HepG2 (cell line): ENCODE measurements around the gene SMIM28. TPM values are rescaled to one million over a fixed set of nuclear protein-coding genes. Genes with fewer than 3 reads are reported as not detected.

Experiments
- ETV5 ChIP-seq: IDR thresholded peaks from 2 replicates; pipeline ENCODE4 v1.6.1; 2018; ENCODE audit warnings: missing biosample characterization, missing genetic modification reagents, inconsistent platforms, borderline replicate concordance
- MEF2D ChIP-seq: sonication (generic); formaldehyde crosslinking; IDR thresholded peaks from 2 replicates; pipeline ENCODE4 v1.5.1; 2020; ENCODE audit warnings: mild to moderate bottlenecking, missing genetic modification reagents
- NFE2 ChIP-seq: sonication (generic); formaldehyde crosslinking; IDR thresholded peaks from 2 replicates; pipeline ENCODE4 v1.4.0; 2020; ENCODE audit warnings: missing genetic modification reagents
- STAT5B ChIP-seq: sonication (generic); formaldehyde crosslinking; IDR thresholded peaks from 2 replicates; pipeline ENCODE4 v1.4.0; 2020; ENCODE audit warnings: missing genetic modification reagents
- ZFP82 ChIP-seq: sonication (generic); formaldehyde crosslinking; IDR thresholded peaks from 2 replicates; pipeline ENCODE4 v1.5.1; 2020; ENCODE audit warnings: mild to moderate bottlenecking, missing genetic modification reagents, borderline replicate concordance
- ZNF138 ChIP-seq: sonication (generic); formaldehyde crosslinking; IDR thresholded peaks from 2 replicates; pipeline ENCODE4 v1.5.0; 2020; ENCODE audit warnings: mild to moderate bottlenecking, low read depth, missing genetic modification reagents
- ZNF747 ChIP-seq: sonication (generic); formaldehyde crosslinking; IDR thresholded peaks from 2 replicates; pipeline ENCODE4 v1.8.1; 2023; ENCODE audit warnings: missing genetic modification reagents, mild to moderate bottlenecking, borderline replicate concordance
- polyA plus RNA-seq, 8 experiments: library from polyadenylated mRNA; depleted of rRNA in 3 of 8; stranded (reverse) in 7 of 8; unstranded in 1 of 8; fragments of >200 nt; fragmentation: Illumina TruSeq in 4 of 8; extraction: Trizol in 4 of 8; gene quantifications; 2 replicates each; pipeline versions ENCODE4 v1.2.1 to v1.2.3, GENCODE V29; 2011 to 2016; ENCODE audit warnings: low read depth in 4 of 8, missing spikeins in 1 of 8, mixed read lengths in 1 of 8; ENCODE audit not compliant: insufficient read depth in 1 of 8
- total RNA-seq, 5 experiments: library from RNA; depleted of rRNA; stranded (reverse); fragments of >200 nt; fragmentation: Illumina TruSeq; extraction: Trizol; gene quantifications; 2 replicates each; pipeline ENCODE4 v1.2.3, GENCODE V29; 2016; ENCODE audit warnings: low read depth in 1 of 5
- TF ChIP-seq, protein P1 (sequence below): sonication (generic); formaldehyde crosslinking; IDR thresholded peaks from 2 replicates; pipeline ENCODE4 v1.4.0; 2020; ENCODE audit warnings: missing genetic modification reagents
- TF ChIP-seq, protein P2 (sequence below): sonication (generic); formaldehyde crosslinking; IDR thresholded peaks from 2 replicates; pipeline ENCODE4 v1.5.1; 2020; ENCODE audit warnings: mild to moderate bottlenecking, missing genetic modification reagents, borderline replicate concordance
- TF ChIP-seq, protein P3 (sequence below): sonication (generic); formaldehyde crosslinking; IDR thresholded peaks from 2 replicates; pipeline ENCODE4 v1.4.0; 2020; ENCODE audit warnings: missing genetic modification reagents

The SMIM28 gene
- total and polyA plus RNA-seq, 2 of the 13 experiments (the other 11 are each of a cell fraction or from before 2014, with no cell fraction given): not detected

DNA sequence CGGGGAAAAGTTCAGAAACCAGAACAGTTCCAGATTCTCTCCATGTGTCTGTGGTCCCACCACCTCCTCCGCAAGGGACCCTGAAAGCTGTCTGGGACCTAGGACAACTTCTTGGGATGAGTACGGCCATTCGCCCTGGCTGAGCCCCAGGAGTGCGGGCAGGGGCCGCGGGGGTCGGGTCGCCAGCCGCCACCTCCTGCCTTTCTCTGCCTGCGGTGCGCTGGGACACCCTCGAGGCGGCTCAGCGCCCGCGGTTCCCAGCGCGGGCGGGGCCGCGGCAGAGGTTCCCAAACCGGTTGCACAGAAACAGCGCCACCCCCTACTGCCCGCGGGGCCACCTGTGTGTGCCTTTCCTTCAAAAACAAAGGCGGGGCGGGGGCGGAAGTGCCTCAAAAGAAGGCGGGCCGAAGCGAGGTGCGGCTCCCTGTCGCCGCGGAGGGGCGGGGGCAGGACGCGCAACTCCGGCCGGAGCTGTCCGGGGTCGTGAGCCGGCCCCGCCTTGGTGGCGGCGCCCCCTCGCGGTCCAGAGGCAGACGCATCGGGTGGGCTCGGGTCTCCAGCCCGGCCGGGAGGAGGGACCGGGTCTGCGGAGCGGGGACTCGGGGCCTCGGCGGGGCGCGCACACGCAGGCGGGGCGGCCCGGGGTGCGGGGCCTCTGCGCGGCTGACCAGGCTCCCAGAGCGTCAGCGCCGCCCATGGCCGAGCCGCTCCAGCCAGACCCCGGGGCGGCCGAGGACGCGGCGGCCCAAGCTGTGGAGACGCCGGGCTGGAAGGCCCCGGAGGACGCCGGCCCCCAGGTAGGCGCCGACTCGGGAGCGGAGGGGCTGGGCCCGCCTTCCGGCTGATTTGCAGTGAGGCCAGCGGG, 26.3 kb downstream of the SMIM28 start, which contains the start of gene HEBP2 (continued):
- TF ChIP-seq, protein P1, sequence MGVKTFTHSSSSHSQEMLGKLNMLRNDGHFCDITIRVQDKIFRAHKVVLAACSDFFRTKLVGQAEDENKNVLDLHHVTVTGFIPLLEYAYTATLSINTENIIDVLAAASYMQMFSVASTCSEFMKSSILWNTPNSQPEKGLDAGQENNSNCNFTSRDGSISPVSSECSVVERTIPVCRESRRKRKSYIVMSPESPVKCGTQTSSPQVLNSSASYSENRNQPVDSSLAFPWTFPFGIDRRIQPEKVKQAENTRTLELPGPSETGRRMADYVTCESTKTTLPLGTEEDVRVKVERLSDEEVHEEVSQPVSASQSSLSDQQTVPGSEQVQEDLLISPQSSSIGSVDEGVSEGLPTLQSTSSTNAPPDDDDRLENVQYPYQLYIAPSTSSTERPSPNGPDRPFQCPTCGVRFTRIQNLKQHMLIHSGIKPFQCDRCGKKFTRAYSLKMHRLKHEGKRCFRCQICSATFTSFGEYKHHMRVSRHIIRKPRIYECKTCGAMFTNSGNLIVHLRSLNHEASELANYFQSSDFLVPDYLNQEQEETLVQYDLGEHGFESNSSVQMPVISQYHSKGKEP: peak; percentile 54
- TF ChIP-seq ZNF747 (CRISPR knock-in tag): peak; percentile 36; the same call in 1 of the 2 replicates
- TF ChIP-seq STAT5B (CRISPR knock-in tag): no peak
- TF ChIP-seq ZNF138 (CRISPR knock-in tag): peak; percentile 71; the same call in 1 of the 2 replicates
- TF ChIP-seq MEF2D (CRISPR knock-in tag): no peak
- TF ChIP-seq, protein P2, sequence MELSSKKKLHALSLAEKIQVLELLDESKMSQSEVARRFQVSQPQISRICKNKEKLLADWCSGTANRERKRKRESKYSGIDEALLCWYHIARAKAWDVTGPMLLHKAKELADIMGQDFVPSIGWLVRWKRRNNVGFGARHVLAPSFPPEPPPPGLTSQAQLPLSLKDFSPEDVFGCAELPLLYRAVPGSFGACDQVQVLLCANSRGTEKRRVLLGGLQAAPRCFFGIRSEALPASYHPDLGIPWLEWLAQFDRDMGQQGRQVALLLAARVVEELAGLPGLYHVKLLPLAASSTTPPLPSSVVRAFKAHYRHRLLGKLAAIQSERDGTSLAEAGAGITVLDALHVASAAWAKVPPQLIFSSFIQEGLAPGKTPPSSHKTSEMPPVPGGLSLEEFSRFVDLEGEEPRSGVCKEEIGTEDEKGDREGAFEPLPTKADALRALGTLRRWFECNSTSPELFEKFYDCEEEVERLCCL (CRISPR knock-in tag): no peak
- TF ChIP-seq, protein P3, sequence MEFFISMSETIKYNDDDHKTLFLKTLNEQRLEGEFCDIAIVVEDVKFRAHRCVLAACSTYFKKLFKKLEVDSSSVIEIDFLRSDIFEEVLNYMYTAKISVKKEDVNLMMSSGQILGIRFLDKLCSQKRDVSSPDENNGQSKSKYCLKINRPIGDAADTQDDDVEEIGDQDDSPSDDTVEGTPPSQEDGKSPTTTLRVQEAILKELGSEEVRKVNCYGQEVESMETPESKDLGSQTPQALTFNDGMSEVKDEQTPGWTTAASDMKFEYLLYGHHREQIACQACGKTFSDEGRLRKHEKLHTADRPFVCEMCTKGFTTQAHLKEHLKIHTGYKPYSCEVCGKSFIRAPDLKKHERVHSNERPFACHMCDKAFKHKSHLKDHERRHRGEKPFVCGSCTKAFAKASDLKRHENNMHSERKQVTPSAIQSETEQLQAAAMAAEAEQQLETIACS (CRISPR knock-in tag): peak; percentile 70
- peak; percentile 92 for TF ChIP-seq ETV5 (CRISPR knock-in tag)
- 0 out of 2 replicates have a peak, but pooled peaks have one; percentile 69 for TF ChIP-seq ZFP82 (CRISPR knock-in tag)
- no peak for TF ChIP-seq NFE2 (CRISPR knock-in tag)
